ENCODE data around the gene GARIN5A. TPM values are rescaled to one million over a fixed set of nuclear protein-coding genes. Genes with fewer than 3 reads are reported as not detected.

The GARIN5A gene
- total and polyA plus RNA-seq, 7 donors: 0.36 to 7.1 (median 1.6) TPM; not detected in 2

DNA sequence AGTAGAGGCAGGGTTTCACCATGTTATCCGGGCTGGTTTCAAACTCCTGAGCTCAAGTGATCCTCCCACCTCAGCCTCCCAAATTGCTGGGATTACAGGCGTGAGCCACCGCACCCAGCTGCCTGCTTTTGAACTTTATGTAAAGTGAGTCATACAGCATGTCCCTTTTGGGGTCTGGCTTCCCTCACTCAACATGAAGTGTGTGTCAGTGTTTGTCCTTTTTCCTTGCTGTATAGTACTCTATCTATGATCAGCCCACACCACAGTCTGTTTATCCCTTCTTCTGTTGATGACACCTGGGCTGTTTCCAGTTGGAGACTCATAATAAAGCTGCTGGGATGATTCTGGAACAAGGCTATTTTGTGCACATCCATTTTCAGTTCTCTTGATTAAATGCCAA is 55.8 kb downstream of the GARIN5A start:
- no peak overlapping the region for H3K27ac ChIP-seq
- H3K4me1 ChIP-seq: peaks cover 0 to 9% (median 7%) of the 10 kb centered on the region in 4 donors
- H3K36me3 ChIP-seq: no peaks in the 10 kb centered on the region
- DNase-seq: no peak
- H3K9me3 ChIP-seq: no peaks in the 10 kb centered on the region
- H3K4me3 ChIP-seq: no peak overlapping the region
- intact Hi-C loops (cut with DNase I): no loop called here
- peaks cover 19 to 74% (median 62%) of the 10 kb centered on the region in 3 donors for H3K27me3 ChIP-seq
- TF ChIP-seq POLR2A (IDR thresholded peaks at IDR 0.05): no peak
- TF ChIP-seq POLR2AphosphoS5 (IDR thresholded peaks at IDR 0.05): no peak
- TF ChIP-seq, protein P1, sequence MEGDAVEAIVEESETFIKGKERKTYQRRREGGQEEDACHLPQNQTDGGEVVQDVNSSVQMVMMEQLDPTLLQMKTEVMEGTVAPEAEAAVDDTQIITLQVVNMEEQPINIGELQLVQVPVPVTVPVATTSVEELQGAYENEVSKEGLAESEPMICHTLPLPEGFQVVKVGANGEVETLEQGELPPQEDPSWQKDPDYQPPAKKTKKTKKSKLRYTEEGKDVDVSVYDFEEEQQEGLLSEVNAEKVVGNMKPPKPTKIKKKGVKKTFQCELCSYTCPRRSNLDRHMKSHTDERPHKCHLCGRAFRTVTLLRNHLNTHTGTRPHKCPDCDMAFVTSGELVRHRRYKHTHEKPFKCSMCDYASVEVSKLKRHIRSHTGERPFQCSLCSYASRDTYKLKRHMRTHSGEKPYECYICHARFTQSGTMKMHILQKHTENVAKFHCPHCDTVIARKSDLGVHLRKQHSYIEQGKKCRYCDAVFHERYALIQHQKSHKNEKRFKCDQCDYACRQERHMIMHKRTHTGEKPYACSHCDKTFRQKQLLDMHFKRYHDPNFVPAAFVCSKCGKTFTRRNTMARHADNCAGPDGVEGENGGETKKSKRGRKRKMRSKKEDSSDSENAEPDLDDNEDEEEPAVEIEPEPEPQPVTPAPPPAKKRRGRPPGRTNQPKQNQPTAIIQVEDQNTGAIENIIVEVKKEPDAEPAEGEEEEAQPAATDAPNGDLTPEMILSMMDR (IDR thresholded peaks at IDR 0.05): no peak
- no peak for TF ChIP-seq EP300 (IDR thresholded peaks at IDR 0.05)
- WGBS, 2 donors: 49 to 66% methylated on average over 3 of the region's 3 CpGs

DNA sequence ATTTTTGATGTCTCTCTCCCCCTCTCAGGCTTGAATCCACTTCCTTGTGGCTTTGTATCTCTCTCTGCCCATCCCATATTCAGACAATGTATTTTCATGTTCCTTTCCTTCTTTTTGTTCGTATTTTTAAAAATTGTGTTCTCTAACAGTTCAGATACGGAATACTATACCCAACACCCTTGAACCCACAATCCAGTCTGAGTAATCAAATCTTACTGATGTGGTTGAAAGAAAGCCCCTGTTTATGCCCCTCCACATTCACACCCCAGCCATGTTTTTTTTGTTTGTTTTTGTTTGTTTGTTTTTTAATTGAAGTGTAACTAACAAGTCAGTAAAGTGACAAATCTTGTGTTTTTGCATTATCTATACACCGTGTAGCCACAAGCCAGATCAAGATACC is 56.5 kb downstream of the GARIN5A start:
- Histone ChIP-seq H3K27ac (no peak overlapping the region), H3K9me3 (no peaks in the 10 kb centered on the region), H3K4me1 (peaks cover 0 to 9% (median 7%) of the 10 kb centered on the region in 4 donors), H3K4me3 (no peak overlapping the region), H3K36me3 (no peaks in the 10 kb centered on the region), H3K27me3 (peaks cover 19 to 74% (median 62%) of the 10 kb centered on the region in 3 donors)
- TF ChIP-seq POLR2AphosphoS5 (IDR thresholded peaks at IDR 0.05): no peak
- TF ChIP-seq POLR2A (IDR thresholded peaks at IDR 0.05): no peak
- TF ChIP-seq, protein P1 (IDR thresholded peaks at IDR 0.05): no peak
- TF ChIP-seq EP300 (IDR thresholded peaks at IDR 0.05): no peak
- intact Hi-C loops (cut with DNase I): no loop called here
- WGBS, 2 donors: 45 to 48% methylated on average over 3 of the region's 3 CpGs
- DNase-seq: no peak

DNA sequence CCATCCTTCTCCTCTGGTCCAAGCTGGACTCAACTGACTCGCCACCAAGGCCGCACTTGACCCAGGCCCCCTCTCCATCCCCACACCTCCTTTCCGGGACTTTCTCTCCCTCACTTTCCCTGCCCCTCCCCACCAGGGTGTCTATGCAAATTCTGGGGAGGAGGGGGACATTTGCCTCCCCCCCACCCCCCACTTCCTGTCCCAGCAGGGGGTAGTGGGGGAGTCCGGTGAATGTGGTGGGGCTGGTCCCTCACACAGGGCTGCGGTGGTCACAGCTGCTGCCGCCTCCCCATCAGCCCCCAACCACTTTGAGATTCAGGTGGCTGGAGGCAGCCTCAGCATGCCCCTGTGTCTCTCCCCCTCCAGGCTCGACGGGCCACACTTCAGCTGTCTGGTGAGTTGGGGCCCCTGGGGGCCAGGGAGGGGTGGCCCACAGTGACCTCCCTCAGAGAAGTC is 57.0 kb downstream of the GARIN5A start:
- TF ChIP-seq POLR2AphosphoS5 (IDR thresholded peaks at IDR 0.05) (no peak), POLR2A (IDR thresholded peaks at IDR 0.05) (no peak), EP300 (IDR thresholded peaks at IDR 0.05) (no peak)
- TF ChIP-seq, protein P1 (IDR thresholded peaks at IDR 0.05): no peak
- intact Hi-C loops (cut with DNase I): no loop called here
- no peak overlapping the region for H3K4me3 ChIP-seq
- DNase-seq: no peak
- H3K27ac ChIP-seq: no peak overlapping the region
- WGBS, 2 donors: 16 to 32% methylated on average over 8 of the region's 8 CpGs
- no peaks in the 10 kb centered on the region for H3K9me3 ChIP-seq
- peaks cover 0 to 9% (median 7%) of the 10 kb centered on the region in 4 donors for H3K4me1 ChIP-seq
- no peaks in the 10 kb centered on the region for H3K36me3 ChIP-seq
- peaks cover 19 to 74% (median 62%) of the 10 kb centered on the region in 3 donors for H3K27me3 ChIP-seq

DNA sequence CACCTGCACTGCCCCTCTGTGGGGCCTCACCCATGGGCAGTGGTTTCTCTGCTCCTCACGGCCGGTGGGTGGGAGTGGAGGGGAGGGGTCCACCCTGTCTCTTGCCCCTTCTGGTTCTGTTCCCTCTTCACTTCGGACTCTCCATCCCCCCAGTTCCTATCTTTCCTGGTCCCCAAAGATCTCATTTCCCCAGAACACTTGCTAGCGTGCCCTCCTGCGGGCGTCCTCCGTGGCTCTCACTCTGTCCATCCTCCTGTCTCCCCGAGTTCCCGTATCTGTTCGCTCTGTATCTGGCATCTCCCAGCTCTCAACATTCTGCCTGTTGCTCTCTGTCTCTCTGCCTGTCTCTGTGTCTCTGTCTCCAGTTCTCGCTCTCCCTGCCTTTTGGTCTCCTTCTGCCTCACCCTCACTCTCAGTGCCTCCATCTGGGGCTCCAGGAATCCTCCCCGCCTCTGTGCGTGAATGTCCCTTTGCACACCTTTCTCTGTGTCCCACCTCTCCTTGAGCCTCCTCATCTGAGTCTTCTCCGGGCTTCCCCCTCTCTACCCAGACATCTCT is 57.5 kb downstream of the GARIN5A start:
- H3K36me3 ChIP-seq: no peaks in the 10 kb centered on the region
- no peak for DNase-seq
- H3K4me1 ChIP-seq: peaks cover 0 to 9% (median 7%) of the 10 kb centered on the region in 4 donors
- TF ChIP-seq POLR2A (IDR thresholded peaks at IDR 0.05) (no peak), EP300 (IDR thresholded peaks at IDR 0.05) (no peak), POLR2AphosphoS5 (IDR thresholded peaks at IDR 0.05) (no peak)
- TF ChIP-seq, protein P1 (IDR thresholded peaks at IDR 0.05): no peak
- no peak overlapping the region for H3K27ac ChIP-seq
- peaks cover 19 to 74% (median 62%) of the 10 kb centered on the region in 3 donors for H3K27me3 ChIP-seq
- WGBS, 2 donors: 7 to 11% methylated on average over 14 of the region's 14 CpGs
- no peak overlapping the region for H3K4me3 ChIP-seq
- no peaks in the 10 kb centered on the region for H3K9me3 ChIP-seq
- intact Hi-C loops (cut with DNase I): no loop called here

All from sigmoid colon (tissue), 7 donors.